SK-N-SH (cell line): ENCODE measurements around the gene G3BP2.

Experiments
- CHD2 ChIP-seq: fragments of 150-350 bp; IDR thresholded peaks from 2 replicates; pipeline ENCODE4 v1.6.1; 2018; ENCODE audit warnings: low read length; ENCODE audit not compliant: partially characterized antibody
- CTCF ChIP-seq: fragments of 200-600 bp; sonication (generic); IDR thresholded peaks from 2 replicates; pipeline ENCODE4 v1.6.1; 2017; ENCODE audit warnings: antibody characterized with exemption, mild to moderate bottlenecking, moderate library complexity
- EZH2phosphoT487 ChIP-seq: fragments of 200-600 bp; sonication (generic); IDR thresholded peaks from 2 replicates; pipeline ENCODE4 v1.6.1; 2017; ENCODE audit warnings: low read depth, mixed run types, mild to moderate bottlenecking, antibody characterized with exemption, moderate library complexity, borderline replicate concordance
- IRF3 ChIP-seq: fragments of 150-350 bp; IDR thresholded peaks from 2 replicates; pipeline ENCODE4 v1.6.1; 2016; ENCODE audit warnings: mild to moderate bottlenecking, low read depth, low read length
- MXI1 ChIP-seq: IDR thresholded peaks from 2 replicates; pipeline ENCODE4 v1.6.1; 2012; ENCODE audit warnings: mild to moderate bottlenecking, low read depth, low read length, improper control_type of control experiment
- PBX3 ChIP-seq: IDR thresholded peaks from 2 replicates; pipeline ENCODE4; 2012
- POLR2AphosphoS5 ChIP-seq: IDR thresholded peaks from 2 replicates; pipeline ENCODE4 v1.6.1; 2012; ENCODE audit warnings: low read depth, low read length
- RCOR1 ChIP-seq: fragments of 150-350 bp; IDR thresholded peaks from 2 replicates; pipeline ENCODE4 v1.6.1; 2017; ENCODE audit warnings: antibody characterized with exemption, low read length
- SIN3A ChIP-seq: IDR thresholded peaks from 2 replicates; pipeline ENCODE4 v1.6.1; 2012; ENCODE audit warnings: low read depth, mild to moderate bottlenecking, low read length, moderate library complexity, borderline replicate concordance
- YY1 ChIP-seq: IDR thresholded peaks from 2 replicates; pipeline ENCODE4 v1.4.0; 2012; ENCODE audit warnings: low read depth, mild to moderate bottlenecking

GRCh38 chr4:75717408-75717807, 44.2 kb upstream of the G3BP2 start:
- TF ChIP-seq POLR2AphosphoS5, result no peak
- no peak for TF ChIP-seq MXI1
- no peak for TF ChIP-seq EZH2phosphoT487
- TF ChIP-seq RCOR1, result no peak
- no peak for TF ChIP-seq IRF3
- no peak for TF ChIP-seq PBX3
- no peak for TF ChIP-seq CHD2
- no peak for TF ChIP-seq YY1
- no peak for TF ChIP-seq CTCF
- TF ChIP-seq SIN3A, result no peak
